Spinal cord (tissue), 10 donors: ENCODE data around the gene GSTT2B. TPM values are rescaled to one million over a fixed set of nuclear protein-coding genes. Genes with fewer than 3 reads are reported as not detected.
"Not testable (repeated sequence)": the region's sequence is repeated elsewhere in the genome, so short reads cannot be mapped to it uniquely, and the experiment has no call there.

Source experiments
- DNase-seq, 6 donors: peaks; one replicate each; pipeline versions ENCODE4 v3.0.0 to v3.0.0-alpha.2; 2013 to 2015; ENCODE audit warnings: low spot score in 6 of 6, low read depth in 4 of 6
- H3K27ac ChIP-seq: one replicate; pipeline ENCODE4 v1.5.1; 2013; ENCODE audit warnings: low read depth, low read length, control low read depth
- H3K27me3 ChIP-seq: one replicate; pipeline ENCODE4 v1.6.1; 2013; ENCODE audit warnings: low read length; ENCODE audit not compliant: control insufficient read depth, insufficient read depth
- H3K36me3 ChIP-seq: one replicate; pipeline ENCODE4 v1.6.1; 2013; ENCODE audit warnings: low read length; ENCODE audit not compliant: control insufficient read depth, insufficient read depth
- H3K4me1 ChIP-seq: one replicate; pipeline ENCODE4 v1.6.1; 2013; ENCODE audit warnings: low read length; ENCODE audit not compliant: control insufficient read depth, insufficient read depth
- H3K4me3 ChIP-seq: one replicate; pipeline ENCODE4 v1.5.1; 2013; ENCODE audit warnings: low read depth, low read length, control low read depth
- H3K9me3 ChIP-seq: one replicate; pipeline ENCODE4 v1.6.1; 2013; ENCODE audit warnings: low read length; ENCODE audit not compliant: control insufficient read depth, insufficient read depth
- WGBS: methylation state at CpG from one replicate; pipeline ENCODE4 v1.1.5; 2013; ENCODE audit warnings: missing lambda C conversion rate; ENCODE audit not compliant: insufficient coverage; 5-methylcytosine and 5-hydroxymethylcytosine counted together
- polyA plus RNA-seq, 2 donors: library from polyadenylated mRNA; unstranded; fragments of 120-200 nt; gene quantifications; one replicate each; pipeline ENCODE4 v1.2.1, GENCODE V29; 2013; ENCODE audit not compliant: insufficient read length in 2 of 2
- total RNA-seq, 2 donors: library from RNA; depleted of rRNA in 1 of 2; stranded (reverse); fragments of 120-200 nt in 1 of 2; fragments of >200 nt in 1 of 2; gene quantifications; one replicate each; pipeline versions ENCODE4 v1.2.3 to v1.2.4, GENCODE V29; 2013 to 2014
- donor health status: healthy.

GSTT2B gene
- total and polyA plus RNA-seq, 4 donors = 1.1 to 10.2 (median 7.0) TPM

DNA sequence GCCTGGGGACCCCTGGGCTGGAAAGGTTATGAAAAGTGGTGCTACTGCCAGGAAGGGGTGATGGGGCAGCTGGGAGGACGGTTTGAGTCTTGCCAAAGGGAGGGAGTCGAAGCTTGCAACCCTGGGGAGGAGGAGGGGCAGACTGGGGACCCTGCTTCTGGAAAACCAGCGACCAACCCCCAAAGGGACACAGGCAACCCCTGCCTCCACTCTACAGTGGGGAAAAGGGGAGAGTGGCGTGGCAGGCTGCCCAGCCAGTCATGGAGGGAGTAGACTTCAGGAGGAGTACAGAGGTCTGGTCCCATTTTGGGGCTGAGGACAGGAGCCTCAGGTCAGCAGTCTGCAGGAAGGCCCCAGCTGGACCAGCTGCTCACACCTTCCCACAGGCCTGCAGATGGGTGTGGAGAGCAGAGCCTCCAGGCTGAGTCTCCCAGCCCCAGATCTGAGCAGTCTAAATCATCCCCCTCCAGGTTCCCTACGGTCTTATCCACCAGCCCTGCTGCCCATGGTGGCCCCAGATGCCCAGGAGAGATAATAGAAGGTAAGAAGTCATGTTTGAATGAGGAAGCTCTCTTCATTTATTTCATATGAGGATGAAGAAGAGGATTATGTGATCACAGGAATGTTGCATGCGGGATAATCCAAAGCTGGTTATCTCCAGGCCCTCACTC is 10.0 kb upstream of the GSTT2B start:
- H3K27me3 ChIP-seq = no peaks in the 10 kb centered on the region
- H3K4me3 ChIP-seq = no peak overlapping the region
- H3K27ac ChIP-seq = no peak overlapping the region
- DNase-seq = peak in 1 of 6 donors; percentile 0
- WGBS = 83% methylated on average over 1 of the region's 6 CpGs
- peaks cover 29% of the 10 kb centered on the region for H3K36me3 ChIP-seq
- no peaks in the 10 kb centered on the region for H3K4me1 ChIP-seq
- no peaks in the 10 kb centered on the region for H3K9me3 ChIP-seq

- H3K4me3 ChIP-seq = no peak overlapping the region
- H3K36me3 ChIP-seq = peaks cover 29% of the 10 kb centered on the region
- no peaks in the 10 kb centered on the region for H3K27me3 ChIP-seq
- no peak overlapping the region for H3K27ac ChIP-seq
- DNase-seq = peak in 1 of 6 donors; percentile 0
- 91% methylated on average over 5 of the region's 5 CpGs for WGBS
- H3K4me1 ChIP-seq = no peaks in the 10 kb centered on the region
- H3K9me3 ChIP-seq = no peaks in the 10 kb centered on the region
Observed at GRCh38 chr22:23970201-23970641, 9.2 kb upstream of the GSTT2B start.

GRCh38 chr22:23969071-23969470 is 8.1 kb upstream of the GSTT2B start:
- H3K9me3 ChIP-seq = no peaks in the 10 kb centered on the region

DNA sequence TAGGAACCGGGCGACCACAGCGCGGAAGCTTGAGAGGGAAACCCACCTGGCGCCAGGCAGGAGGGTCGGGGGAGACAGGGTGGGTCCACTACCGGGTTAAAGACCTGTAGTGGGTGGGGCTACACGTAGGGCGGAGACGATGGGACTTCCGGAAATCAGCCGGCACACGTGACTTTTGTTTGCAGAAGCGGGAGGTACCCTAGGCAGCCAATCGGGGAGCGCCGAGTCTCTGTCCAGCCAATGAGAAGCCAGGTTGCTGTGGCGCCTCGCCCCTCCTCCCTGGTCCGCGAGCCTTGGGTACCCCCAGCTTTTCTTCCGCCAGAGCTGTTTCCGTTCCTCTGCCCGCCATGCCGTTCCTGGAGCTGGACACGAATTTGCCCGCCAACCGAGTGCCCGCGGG is 5.6 kb upstream of the GSTT2B start, which contains the start of gene DDTL:
Gene DDTL (plus strand): TSS at position 321 of the 400 bp plus-strand sequence. CDS start 27 bp downstream, at position 348.
- H3K27me3 ChIP-seq, DNase-seq, H3K4me1 ChIP-seq, H3K9me3 ChIP-seq, H3K27ac ChIP-seq, H3K4me3 ChIP-seq: not testable (repeated sequence)
- peaks cover 25% of the 10 kb centered on the region for H3K36me3 ChIP-seq
- WGBS = no CpG with 5 or more reads among the region's 30 CpGs

More at GRCh38 chr22:23969071-23969470, 8.1 kb upstream of the GSTT2B start:
- H3K4me3 ChIP-seq = no peak overlapping the region
- no peak for DNase-seq
- no peaks in the 10 kb centered on the region for H3K4me1 ChIP-seq
- peaks cover 29% of the 10 kb centered on the region for H3K36me3 ChIP-seq
- 83% methylated on average over 1 of the region's 3 CpGs for WGBS
- H3K27me3 ChIP-seq = no peaks in the 10 kb centered on the region
- H3K27ac ChIP-seq = no peak overlapping the region

DNA sequence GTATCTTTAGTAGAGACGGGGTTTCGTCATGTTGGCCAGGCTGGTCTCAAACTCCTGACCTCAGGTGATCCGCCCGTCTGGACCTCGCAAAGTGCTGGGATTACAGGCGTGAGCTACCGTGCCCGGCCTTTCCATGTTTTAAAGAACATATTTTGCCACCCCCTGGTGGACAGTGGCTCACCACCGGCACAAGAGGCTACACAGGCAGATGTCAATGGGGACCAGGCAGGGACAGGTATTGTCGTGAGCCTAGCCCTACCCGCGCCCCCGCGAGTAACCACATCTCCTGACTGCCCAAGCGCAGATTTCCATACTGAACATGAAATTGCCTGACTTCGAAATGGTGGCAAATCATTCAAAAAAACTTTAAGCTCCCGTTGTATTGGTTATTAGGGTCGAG is 5.1 kb upstream of the GSTT2B start:
- not testable (repeated sequence) for H3K4me3 ChIP-seq, DNase-seq, H3K27me3 ChIP-seq, H3K9me3 ChIP-seq, H3K27ac ChIP-seq, H3K4me1 ChIP-seq
- WGBS = no CpG with 5 or more reads among the region's 18 CpGs
- peaks cover 21% of the 10 kb centered on the region for H3K36me3 ChIP-seq

DNA sequence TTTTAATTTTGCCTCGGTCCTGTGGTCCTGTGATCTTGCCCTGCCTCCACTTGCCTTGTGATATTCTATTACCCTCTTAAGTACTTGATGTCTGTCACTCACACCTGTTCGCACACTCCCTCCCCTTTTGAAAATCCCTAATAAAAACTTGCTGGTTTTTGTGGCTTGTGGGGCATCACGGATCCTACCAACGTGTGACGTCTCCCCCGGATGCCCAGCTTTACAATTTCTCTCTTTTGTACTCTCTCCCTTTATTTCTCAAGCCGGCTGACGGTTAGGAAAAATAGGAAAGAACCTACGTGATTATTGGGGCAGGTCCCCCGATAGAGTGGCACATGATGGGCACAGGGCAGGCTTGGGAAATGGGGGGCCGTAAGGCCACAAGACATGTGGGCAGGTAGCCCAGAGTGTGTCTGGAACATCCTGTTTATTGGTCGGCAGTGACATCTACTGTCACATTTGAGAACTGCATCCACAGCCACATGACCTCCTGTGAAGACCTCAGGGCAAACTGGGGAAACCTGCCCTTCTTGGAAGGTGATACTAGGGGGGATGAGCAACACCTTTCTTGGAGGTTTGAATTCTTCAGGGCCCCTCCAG is 4.6 kb downstream of the GSTT2B start:
- H3K27me3 ChIP-seq, H3K4me1 ChIP-seq, H3K4me3 ChIP-seq, H3K36me3 ChIP-seq, H3K27ac ChIP-seq, H3K9me3 ChIP-seq: not testable (repeated sequence)
- peak; percentile 56 to 97 (median 68) for DNase-seq
- 11% methylated on average over 7 of the region's 12 CpGs for WGBS

GRCh38 chr22:23955886-23956285 is 5.1 kb downstream of the GSTT2B start:
- 49% methylated on average over 3 of the region's 8 CpGs for WGBS
- H3K36me3 ChIP-seq, DNase-seq, H3K27me3 ChIP-seq, H3K27ac ChIP-seq, H3K4me1 ChIP-seq, H3K9me3 ChIP-seq, H3K4me3 ChIP-seq: not testable (repeated sequence)

- not testable (repeated sequence) for H3K27ac ChIP-seq, H3K4me1 ChIP-seq, H3K4me3 ChIP-seq, H3K36me3 ChIP-seq, H3K9me3 ChIP-seq, H3K27me3 ChIP-seq, DNase-seq
- WGBS = 66% methylated on average over 3 of the region's 6 CpGs
Observed at GRCh38 chr22:23954991-23955305, 6.0 kb downstream of the GSTT2B start.

- not testable (repeated sequence) for H3K4me1 ChIP-seq, H3K27ac ChIP-seq, H3K27me3 ChIP-seq, H3K4me3 ChIP-seq, DNase-seq, H3K9me3 ChIP-seq, H3K36me3 ChIP-seq
- 73% methylated on average over 8 of the region's 8 CpGs for WGBS
Observed at GRCh38 chr22:23954193-23954990, 6.6 kb downstream of the GSTT2B start.
